Measurements from ENCODE around the gene PCAT6. TPM values are rescaled to one million over a fixed set of nuclear protein-coding genes. Genes with fewer than 3 reads are reported as not detected.
"Not testable (repeated sequence)": the region's sequence is repeated elsewhere in the genome, so short reads cannot be mapped to it uniquely, and the experiment has no call there.

PCAT6 gene
- total RNA-seq, 1 donor from 2014 or later = 7.7 TPM

DNA sequence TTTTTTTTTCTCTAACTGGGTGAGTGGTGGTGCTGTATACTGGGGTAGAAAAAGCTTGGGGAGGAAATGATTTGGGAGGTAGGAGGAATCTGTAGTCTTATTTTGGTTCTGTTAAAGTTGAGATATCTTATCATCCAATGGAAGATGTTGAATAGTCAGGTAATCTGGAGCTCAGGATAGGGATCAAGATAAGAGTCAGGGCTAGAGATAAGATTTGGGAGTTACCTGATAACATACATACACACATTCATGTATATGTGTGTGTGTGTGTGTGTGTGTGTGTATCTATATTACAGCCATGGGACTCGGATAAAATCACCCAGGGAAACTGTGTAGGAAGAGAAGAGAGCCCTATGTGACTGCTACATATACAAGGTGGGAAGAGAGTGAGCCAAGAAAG, 8.1 kb downstream of the PCAT6 start:
- Mint-ChIP-seq H3K36me3 (ENCODE audit: unreplicated experiment) (no peaks in the 10 kb centered on the region), H3K27ac (ENCODE audit: unreplicated experiment) (no peak overlapping the region), H3K4me3 (ENCODE audit: unreplicated experiment) (no peak overlapping the region), H3K27me3 (ENCODE audit: unreplicated experiment) (no peaks in the 10 kb centered on the region), H3K9me3 (ENCODE audit: unreplicated experiment) (peaks cover 4% of the 10 kb centered on the region), H3K4me1 (ENCODE audit: low read depth, unreplicated experiment) (no peaks in the 10 kb centered on the region)
- TF ChIP-seq, protein P1, sequence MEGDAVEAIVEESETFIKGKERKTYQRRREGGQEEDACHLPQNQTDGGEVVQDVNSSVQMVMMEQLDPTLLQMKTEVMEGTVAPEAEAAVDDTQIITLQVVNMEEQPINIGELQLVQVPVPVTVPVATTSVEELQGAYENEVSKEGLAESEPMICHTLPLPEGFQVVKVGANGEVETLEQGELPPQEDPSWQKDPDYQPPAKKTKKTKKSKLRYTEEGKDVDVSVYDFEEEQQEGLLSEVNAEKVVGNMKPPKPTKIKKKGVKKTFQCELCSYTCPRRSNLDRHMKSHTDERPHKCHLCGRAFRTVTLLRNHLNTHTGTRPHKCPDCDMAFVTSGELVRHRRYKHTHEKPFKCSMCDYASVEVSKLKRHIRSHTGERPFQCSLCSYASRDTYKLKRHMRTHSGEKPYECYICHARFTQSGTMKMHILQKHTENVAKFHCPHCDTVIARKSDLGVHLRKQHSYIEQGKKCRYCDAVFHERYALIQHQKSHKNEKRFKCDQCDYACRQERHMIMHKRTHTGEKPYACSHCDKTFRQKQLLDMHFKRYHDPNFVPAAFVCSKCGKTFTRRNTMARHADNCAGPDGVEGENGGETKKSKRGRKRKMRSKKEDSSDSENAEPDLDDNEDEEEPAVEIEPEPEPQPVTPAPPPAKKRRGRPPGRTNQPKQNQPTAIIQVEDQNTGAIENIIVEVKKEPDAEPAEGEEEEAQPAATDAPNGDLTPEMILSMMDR (IDR thresholded peaks at IDR 0.05; ENCODE audit: partially characterized antibody, unreplicated experiment) = no peak
- DNase-seq = no peak

DNA sequence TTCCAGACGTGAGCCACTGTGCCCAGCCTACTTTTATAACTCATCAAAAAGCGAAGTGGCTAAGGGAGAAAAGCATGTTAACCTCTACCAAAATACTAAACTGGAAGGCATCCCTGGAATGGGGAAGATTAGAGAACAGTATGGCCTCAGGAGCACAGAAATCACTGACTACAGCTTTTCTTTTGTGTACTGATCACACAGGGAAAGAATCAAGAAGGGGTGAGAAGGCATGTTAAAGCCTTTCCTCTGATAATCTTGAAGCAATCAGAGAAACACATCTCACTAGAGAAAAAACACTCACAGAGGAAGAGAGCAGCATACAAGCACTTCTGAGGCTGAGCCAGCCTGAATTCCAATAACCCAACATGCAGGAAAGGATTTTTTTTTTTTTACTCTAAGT, 10.7 kb downstream of the PCAT6 start:
- H3K4me1 Mint-ChIP-seq (ENCODE audit: low read depth, unreplicated experiment) = no peaks in the 10 kb centered on the region

DNA sequence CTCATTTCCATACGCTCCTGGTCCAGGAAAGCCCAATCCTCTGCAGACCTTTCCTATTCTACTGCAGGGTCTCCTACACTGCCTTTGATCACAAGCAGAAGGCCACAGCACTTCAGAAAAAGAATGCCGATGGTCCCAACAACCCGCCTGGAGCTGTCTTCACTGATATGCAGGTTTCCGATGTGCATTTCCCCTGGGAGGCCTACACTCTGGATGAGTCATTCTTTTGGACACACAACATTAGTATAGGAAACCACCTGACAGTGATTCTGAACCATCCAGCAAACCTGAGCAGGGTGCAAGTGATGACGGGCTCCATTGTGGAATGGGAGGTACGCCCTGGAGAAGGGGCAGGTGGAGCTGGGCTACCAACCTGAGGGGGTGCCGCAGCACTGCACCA, 15.0 kb downstream of the PCAT6 start:
- Mint-ChIP-seq H3K27me3 (ENCODE audit: unreplicated experiment) (no peaks in the 10 kb centered on the region), H3K9me3 (ENCODE audit: unreplicated experiment) (peaks cover 6% of the 10 kb centered on the region), H3K27ac (ENCODE audit: unreplicated experiment) (no peak overlapping the region), H3K4me1 (ENCODE audit: low read depth, unreplicated experiment) (no peaks in the 10 kb centered on the region), H3K4me3 (ENCODE audit: unreplicated experiment) (no peak overlapping the region), H3K36me3 (ENCODE audit: unreplicated experiment) (no peaks in the 10 kb centered on the region)
- DNase-seq = no peak
- TF ChIP-seq, protein P1 (IDR thresholded peaks at IDR 0.05; ENCODE audit: partially characterized antibody, unreplicated experiment) = no peak

More for the DNA sequence above, 10.7 kb downstream of the PCAT6 start:
- H3K27me3 Mint-ChIP-seq (ENCODE audit: unreplicated experiment) = no peaks in the 10 kb centered on the region
- H3K9me3 Mint-ChIP-seq (ENCODE audit: unreplicated experiment) = peaks cover 6% of the 10 kb centered on the region
- no peak overlapping the region for H3K27ac Mint-ChIP-seq (ENCODE audit: unreplicated experiment)
- no peak for DNase-seq
- H3K36me3 Mint-ChIP-seq (ENCODE audit: unreplicated experiment) = no peaks in the 10 kb centered on the region
- H3K4me3 Mint-ChIP-seq (ENCODE audit: unreplicated experiment) = no peak overlapping the region
- TF ChIP-seq, protein P1 (IDR thresholded peaks at IDR 0.05; ENCODE audit: partially characterized antibody, unreplicated experiment) = no peak

DNA sequence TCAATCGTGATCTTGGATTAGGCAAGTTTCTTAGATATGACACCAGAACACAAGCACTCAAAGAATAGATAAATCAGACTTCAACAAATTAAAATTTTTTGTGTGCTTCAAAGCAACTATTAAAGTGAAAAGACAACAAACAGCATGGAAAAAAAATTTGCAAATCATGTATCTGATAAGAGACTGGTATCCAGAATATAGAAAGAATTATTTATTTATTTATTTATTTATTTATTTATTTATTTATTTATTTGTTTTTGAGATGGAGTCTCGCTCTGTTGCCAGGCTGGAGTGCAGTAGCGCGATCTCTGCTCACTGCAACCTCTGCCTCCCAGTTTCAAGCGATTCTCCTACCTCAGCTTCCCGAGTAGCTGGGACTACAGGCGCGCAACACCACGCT, 18.5 kb downstream of the PCAT6 start:
- not testable (repeated sequence) for H3K9me3 Mint-ChIP-seq (ENCODE audit: unreplicated experiment)

DNA sequence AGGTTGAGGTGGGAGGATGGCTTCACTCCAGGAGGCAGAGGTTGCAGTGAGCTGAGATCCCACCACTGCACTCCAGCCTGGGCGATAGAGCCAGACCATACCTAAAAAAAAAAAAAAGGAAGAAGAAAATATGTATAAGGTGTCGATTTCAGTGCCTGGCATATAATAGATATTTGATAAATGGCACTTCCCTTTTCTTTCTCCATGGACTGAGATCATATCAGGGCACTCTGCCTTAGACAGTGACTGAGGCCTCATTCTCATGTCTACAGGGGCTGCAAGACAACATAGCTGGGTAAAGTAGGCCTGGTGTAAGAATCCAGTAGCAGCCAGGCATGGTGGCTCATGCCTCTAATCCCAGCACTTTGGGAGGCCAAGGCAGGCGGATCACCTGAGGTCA, 21.2 kb downstream of the PCAT6 start:
- no peak overlapping the region for H3K27ac Mint-ChIP-seq (ENCODE audit: unreplicated experiment)
- H3K4me1 Mint-ChIP-seq (ENCODE audit: low read depth, unreplicated experiment) = no peaks in the 10 kb centered on the region
- H3K4me3 Mint-ChIP-seq (ENCODE audit: unreplicated experiment) = no peak overlapping the region
- DNase-seq = no peak
- no peaks in the 10 kb centered on the region for H3K27me3 Mint-ChIP-seq (ENCODE audit: unreplicated experiment)
- H3K9me3 Mint-ChIP-seq (ENCODE audit: unreplicated experiment) = peaks cover 3% of the 10 kb centered on the region
- TF ChIP-seq, protein P1 (IDR thresholded peaks at IDR 0.05; ENCODE audit: partially characterized antibody, unreplicated experiment) = no peak
- no peaks in the 10 kb centered on the region for H3K36me3 Mint-ChIP-seq (ENCODE audit: unreplicated experiment)

More for the DNA sequence above, 18.5 kb downstream of the PCAT6 start:
- H3K4me3 Mint-ChIP-seq (ENCODE audit: unreplicated experiment); H3K27me3 Mint-ChIP-seq (ENCODE audit: unreplicated experiment); H3K27ac Mint-ChIP-seq (ENCODE audit: unreplicated experiment); H3K4me1 Mint-ChIP-seq (ENCODE audit: low read depth, unreplicated experiment); H3K36me3 Mint-ChIP-seq (ENCODE audit: unreplicated experiment); DNase-seq: not testable (repeated sequence)
